Measurements from ENCODE around the gene TYMS.

Gene TYMS

DNA sequence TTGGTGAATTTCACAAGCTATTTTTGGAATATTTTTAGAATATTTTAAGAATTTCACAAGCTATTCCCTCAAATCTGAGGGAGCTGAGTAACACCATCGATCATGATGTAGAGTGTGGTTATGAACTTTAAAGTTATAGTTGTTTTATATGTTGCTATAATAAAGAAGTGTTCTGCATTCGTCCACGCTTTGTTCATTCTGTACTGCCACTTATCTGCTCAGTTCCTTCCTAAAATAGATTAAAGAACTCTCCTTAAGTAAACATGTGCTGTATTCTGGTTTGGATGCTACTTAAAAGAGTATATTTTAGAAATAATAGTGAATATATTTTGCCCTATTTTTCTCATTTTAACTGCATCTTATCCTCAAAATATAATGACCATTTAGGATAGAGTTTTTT is 15.9 kb downstream of the TYMS start:
- DNase-seq (ENCODE audit: low spot score) = no peak
- in situ Hi-C loops (cut with MboI; ENCODE audit: low pct_unique_long_range_greater_than_20kb, low sequenced_read_pairs, unreplicated experiment) = no loop called here
- no peak for TF ChIP-seq CTCF (IDR thresholded peaks at IDR 0.05; ENCODE audit: extremely low read depth, insufficient read depth, missing control alignments)

GRCh38 chr18:673769-674168 is 16.3 kb downstream of the TYMS start:
- no peak for DNase-seq (ENCODE audit: low spot score)
- in situ Hi-C loops (cut with MboI; ENCODE audit: low pct_unique_long_range_greater_than_20kb, low sequenced_read_pairs, unreplicated experiment) = no loop called here
- no peak for TF ChIP-seq CTCF (IDR thresholded peaks at IDR 0.05; ENCODE audit: extremely low read depth, insufficient read depth, missing control alignments)

GRCh38 chr18:675307-675706 is 17.9 kb downstream of the TYMS start:
- in situ Hi-C loops (cut with MboI; ENCODE audit: low pct_unique_long_range_greater_than_20kb, low sequenced_read_pairs, unreplicated experiment) = no loop called here
- TF ChIP-seq CTCF (IDR thresholded peaks at IDR 0.05; ENCODE audit: extremely low read depth, insufficient read depth, missing control alignments) = no peak
- no peak for DNase-seq (ENCODE audit: low spot score)

DNA sequence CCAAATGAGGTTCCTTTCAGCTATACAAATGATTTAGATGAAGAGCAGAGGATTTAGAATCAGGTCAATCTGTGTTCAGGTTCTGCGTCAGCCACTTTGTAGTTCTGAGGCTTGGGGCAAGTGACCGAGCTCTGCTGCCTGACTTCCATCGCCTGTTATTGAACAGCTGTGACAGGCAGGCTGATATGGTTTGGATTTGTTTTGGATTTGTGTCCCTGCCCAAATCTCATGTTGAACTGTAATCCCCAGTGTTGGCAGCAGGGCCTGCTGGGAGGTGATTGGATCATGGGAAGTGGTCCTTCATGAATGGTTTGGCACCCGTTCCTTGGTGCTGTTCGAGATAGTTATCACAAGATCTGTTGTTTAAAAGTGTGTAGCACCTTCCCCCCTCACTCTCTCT is 18.6 kb downstream of the TYMS start:
- in situ Hi-C loops (cut with MboI; ENCODE audit: low pct_unique_long_range_greater_than_20kb, low sequenced_read_pairs, unreplicated experiment) = no loop called here
- no peak for TF ChIP-seq CTCF (IDR thresholded peaks at IDR 0.05; ENCODE audit: extremely low read depth, insufficient read depth, missing control alignments)
- no peak for DNase-seq (ENCODE audit: low spot score)

GRCh38 chr18:676736-677135 is 19.3 kb downstream of the TYMS start:
- no peak for DNase-seq (ENCODE audit: low spot score)
- no peak for TF ChIP-seq CTCF (IDR thresholded peaks at IDR 0.05; ENCODE audit: extremely low read depth, insufficient read depth, missing control alignments)
- in situ Hi-C loops (cut with MboI; ENCODE audit: low pct_unique_long_range_greater_than_20kb, low sequenced_read_pairs, unreplicated experiment) = no loop called here

DNA sequence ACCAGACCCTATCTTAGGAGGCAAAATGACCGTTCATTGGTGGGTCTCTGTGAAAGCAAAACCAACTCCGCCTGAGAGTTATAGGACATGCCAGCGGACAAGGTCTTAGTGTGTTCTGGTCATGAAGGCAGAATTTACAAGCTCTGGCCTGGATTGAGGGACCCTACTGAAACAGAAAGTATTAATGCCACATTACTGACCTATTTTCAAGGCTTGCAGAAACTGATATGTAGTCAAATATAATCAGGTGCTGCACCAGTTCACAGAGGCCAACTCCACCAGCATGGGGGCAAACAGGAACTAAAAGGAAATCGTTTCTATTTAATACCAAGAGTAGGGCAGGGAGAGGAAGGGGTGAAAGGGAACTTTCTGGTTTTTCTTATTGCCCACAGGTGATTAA is 19.7 kb downstream of the TYMS start:
- in situ Hi-C loops (cut with MboI; ENCODE audit: low pct_unique_long_range_greater_than_20kb, low sequenced_read_pairs, unreplicated experiment) = no loop called here
- DNase-seq (ENCODE audit: low spot score) = no peak
- no peak for TF ChIP-seq CTCF (IDR thresholded peaks at IDR 0.05; ENCODE audit: extremely low read depth, insufficient read depth, missing control alignments)

DNA sequence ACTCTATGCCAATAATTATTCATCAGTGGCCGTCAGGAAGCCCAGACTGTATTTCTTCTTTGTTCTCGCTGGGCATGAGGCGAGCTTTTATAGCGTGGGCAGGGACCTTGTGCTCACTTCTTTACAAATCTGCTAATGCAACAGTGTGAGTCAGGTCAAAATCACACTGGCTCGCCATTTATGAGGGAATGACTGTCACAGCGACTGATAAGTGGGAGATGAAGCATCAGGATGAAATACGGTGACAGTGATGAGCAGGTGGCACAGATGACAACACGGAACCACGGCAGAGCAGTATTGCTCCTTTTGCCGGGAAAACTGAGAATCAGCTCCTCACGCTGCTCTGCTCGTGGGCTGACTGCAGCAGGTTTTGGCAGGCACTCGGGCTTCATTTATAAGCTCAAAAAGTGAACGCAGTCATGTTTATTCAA is 20.5 kb downstream of the TYMS start:
- in situ Hi-C loops (cut with MboI; ENCODE audit: low pct_unique_long_range_greater_than_20kb, low sequenced_read_pairs, unreplicated experiment) = no loop called here
- no peak for DNase-seq (ENCODE audit: low spot score)
- TF ChIP-seq CTCF (IDR thresholded peaks at IDR 0.05; ENCODE audit: extremely low read depth, insufficient read depth, missing control alignments) = no peak
